Measurements from ENCODE around the gene RALGPS2. TPM values are rescaled to one million over a fixed set of nuclear protein-coding genes. Genes with fewer than 3 reads are reported as not detected.

The RALGPS2 gene
- total RNA-seq, 1 experiment from 2014 or later, result 12.7 TPM

GRCh38 chr1:178910023-178910422 lies 185.0 kb downstream of the RALGPS2 start:
- intact Hi-C loops (cut with micrococcal nuclease; ENCODE audit: unreplicated experiment), result no loop called here
- Histone ChIP-seq H3K9me3 (ENCODE audit: low read depth, low read length, poor library complexity, severe bottlenecking) (no peaks in the 10 kb centered on the region), H3K27ac (ENCODE audit: low read depth, low read length, poor library complexity, severe bottlenecking) (no peak overlapping the region), H3K4me3 (ENCODE audit: low read depth, low read length, poor library complexity, severe bottlenecking) (no peak overlapping the region), H3K27me3 (replicated peaks; ENCODE audit: insufficient read depth, low read depth, low read length, poor library complexity) (no peaks in the 10 kb centered on the region), H3K4me1 (ENCODE audit: insufficient read depth, low read length, poor library complexity, severe bottlenecking) (no peaks in the 10 kb centered on the region), H3K36me3 (ENCODE audit: insufficient read depth, low read length, poor library complexity, severe bottlenecking) (no peaks in the 10 kb centered on the region)
- no peak for DNase-seq (ENCODE audit: low spot score)
- ChIA-PET POLR2A (ENCODE audit: low non-redundant PET) (no interaction called here), CTCF (no interaction called here)
- TF ChIP-seq CTCF (conservative IDR thresholded peaks at IDR 0.05; ENCODE audit: low read depth, low read length), result no peak
- TF ChIP-seq EZH2 (IDR thresholded peaks at IDR 0.05; ENCODE audit: borderline replicate concordance, low read depth, low read length, poor library complexity, severe bottlenecking), result no peak
- BruUV-seq (replicated peaks), result no TSS peak

GRCh38 chr1:178912597-178912996 lies 187.6 kb downstream of the RALGPS2 start:
- no peak for DNase-seq (ENCODE audit: low spot score)
- intact Hi-C loops (cut with micrococcal nuclease; ENCODE audit: unreplicated experiment), result no loop called here
- no peaks in the 10 kb centered on the region for H3K9me3 ChIP-seq (ENCODE audit: low read depth, low read length, poor library complexity, severe bottlenecking)
- no peak overlapping the region for H3K4me3 ChIP-seq (ENCODE audit: low read depth, low read length, poor library complexity, severe bottlenecking)
- no TSS peak for BruUV-seq (replicated peaks)
- no peaks in the 10 kb centered on the region for H3K4me1 ChIP-seq (ENCODE audit: insufficient read depth, low read length, poor library complexity, severe bottlenecking)
- no peaks in the 10 kb centered on the region for H3K36me3 ChIP-seq (ENCODE audit: insufficient read depth, low read length, poor library complexity, severe bottlenecking)
- H3K27ac ChIP-seq (ENCODE audit: low read depth, low read length, poor library complexity, severe bottlenecking), result no peak overlapping the region
- no peaks in the 10 kb centered on the region for H3K27me3 ChIP-seq (replicated peaks; ENCODE audit: insufficient read depth, low read depth, low read length, poor library complexity)
- ChIA-PET POLR2A (ENCODE audit: low non-redundant PET) (no interaction called here), CTCF (no interaction called here)
- TF ChIP-seq CTCF (conservative IDR thresholded peaks at IDR 0.05; ENCODE audit: low read depth, low read length) (no peak), EZH2 (IDR thresholded peaks at IDR 0.05; ENCODE audit: borderline replicate concordance, low read depth, low read length, poor library complexity, severe bottlenecking) (no peak)

DNA sequence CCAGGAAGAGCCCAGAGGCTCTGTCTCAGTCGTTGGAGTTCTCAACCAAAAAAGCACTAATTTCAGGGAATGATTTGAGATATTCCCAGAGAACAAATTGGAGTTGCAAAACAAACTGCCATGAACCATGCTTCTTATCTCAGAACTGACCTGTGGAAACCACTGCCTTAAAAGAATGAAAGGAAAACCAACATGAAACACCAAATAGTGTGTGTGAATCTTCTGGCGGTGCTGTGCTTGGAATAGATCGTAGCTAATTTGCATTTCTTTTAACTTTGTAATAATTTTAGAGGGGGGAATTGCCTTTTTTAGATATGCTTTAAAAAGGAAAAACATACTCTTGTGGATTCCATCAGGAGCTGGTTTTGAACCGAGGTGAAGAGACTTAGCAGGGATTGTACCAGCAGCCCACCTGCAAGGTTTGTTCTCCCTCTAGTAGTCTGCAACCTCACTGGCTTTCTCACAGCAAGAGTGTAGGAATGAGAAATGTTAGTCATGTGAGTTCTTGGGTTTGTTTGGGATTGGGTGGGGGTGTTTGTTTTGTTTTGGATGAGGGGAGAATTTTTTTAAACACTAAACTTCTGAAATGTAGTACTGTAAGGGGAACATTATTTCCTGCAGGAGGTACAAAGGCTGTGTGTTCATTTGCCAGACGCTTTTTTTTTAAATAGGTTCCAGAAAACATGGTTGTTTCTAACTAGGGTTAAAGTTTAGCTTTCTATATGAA lies 191.6 kb downstream of the RALGPS2 start:
- intact Hi-C loops (cut with micrococcal nuclease; ENCODE audit: unreplicated experiment), result no loop called here
- no peak for DNase-seq (ENCODE audit: low spot score)
- Histone ChIP-seq H3K4me1 (ENCODE audit: insufficient read depth, low read length, poor library complexity, severe bottlenecking) (no peaks in the 10 kb centered on the region), H3K27me3 (replicated peaks; ENCODE audit: insufficient read depth, low read depth, low read length, poor library complexity) (no peaks in the 10 kb centered on the region), H3K36me3 (ENCODE audit: insufficient read depth, low read length, poor library complexity, severe bottlenecking) (no peaks in the 10 kb centered on the region), H3K9me3 (ENCODE audit: low read depth, low read length, poor library complexity, severe bottlenecking) (no peaks in the 10 kb centered on the region), H3K4me3 (ENCODE audit: low read depth, low read length, poor library complexity, severe bottlenecking) (no peak overlapping the region), H3K27ac (ENCODE audit: low read depth, low read length, poor library complexity, severe bottlenecking) (no peak overlapping the region)
- TF ChIP-seq CTCF (conservative IDR thresholded peaks at IDR 0.05; ENCODE audit: low read depth, low read length) (no peak), EZH2 (IDR thresholded peaks at IDR 0.05; ENCODE audit: borderline replicate concordance, low read depth, low read length, poor library complexity, severe bottlenecking) (no peak)
- no TSS peak for BruUV-seq (replicated peaks)
- ChIA-PET POLR2A (ENCODE audit: low non-redundant PET) (no interaction called here), CTCF (no interaction called here)

Data from A673 (cell line).